Endothelial cell of umbilical vein (primary cell): ENCODE measurements around the gene RANBP3L.

ENCODE experiments used
- EZH2 ChIP-seq: IDR thresholded peaks from 2 replicates; pipeline ENCODE4 v1.6.1; 2012; ENCODE audit warnings: borderline replicate concordance, low read depth, mild to moderate bottlenecking, moderate library complexity, low read length, inconsistent platforms; ENCODE audit not compliant: severe bottlenecking
- MYC ChIP-seq: IDR thresholded peaks from one replicate; pipeline ENCODE4 v1.6.1; 2011; ENCODE audit warnings: mild to moderate bottlenecking, low read depth, low read length
- POLR2AphosphoS5 ChIP-seq: IDR thresholded peaks from 2 replicates; pipeline ENCODE4 v1.6.1; 2012; ENCODE audit warnings: low read depth, mild to moderate bottlenecking, control low read depth, low read length, moderate library complexity; ENCODE audit not compliant: insufficient read depth
- TF ChIP-seq, protein P1 (sequence below), 2 donors: IDR thresholded peaks; 1 replicate in 1 of 2; 2 replicates in 1 of 2; pipeline ENCODE4 v1.5.1; 2011; ENCODE audit warnings: low read length in 2 of 2, mild to moderate bottlenecking in 2 of 2, moderate library complexity in 2 of 2, control low read depth in 1 of 2, inconsistent platforms in 1 of 2, low read depth in 1 of 2; ENCODE audit not compliant: insufficient read depth in 1 of 2; ENCODE audit errors: extremely low read depth in 1 of 2

DNA sequence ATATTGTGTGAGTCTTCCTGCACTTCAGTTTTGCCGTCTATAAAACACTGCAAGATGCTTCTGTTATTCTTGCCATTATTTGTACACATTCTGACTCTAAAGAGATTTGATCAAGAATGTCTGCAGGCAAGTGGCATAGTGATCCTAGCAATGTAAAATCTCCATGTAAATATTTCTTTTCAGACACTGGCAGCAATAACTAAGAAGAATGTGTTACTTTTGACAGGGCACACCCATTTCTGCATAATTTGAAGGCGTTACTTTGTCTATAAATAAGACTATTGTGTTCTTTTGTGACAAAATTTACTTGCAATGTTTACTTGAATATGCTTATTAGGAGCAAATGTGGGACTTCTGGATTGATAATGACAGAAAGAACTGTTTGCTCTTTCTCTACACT lies 20.1 kb downstream of the RANBP3L start:
- TF ChIP-seq, protein P1, sequence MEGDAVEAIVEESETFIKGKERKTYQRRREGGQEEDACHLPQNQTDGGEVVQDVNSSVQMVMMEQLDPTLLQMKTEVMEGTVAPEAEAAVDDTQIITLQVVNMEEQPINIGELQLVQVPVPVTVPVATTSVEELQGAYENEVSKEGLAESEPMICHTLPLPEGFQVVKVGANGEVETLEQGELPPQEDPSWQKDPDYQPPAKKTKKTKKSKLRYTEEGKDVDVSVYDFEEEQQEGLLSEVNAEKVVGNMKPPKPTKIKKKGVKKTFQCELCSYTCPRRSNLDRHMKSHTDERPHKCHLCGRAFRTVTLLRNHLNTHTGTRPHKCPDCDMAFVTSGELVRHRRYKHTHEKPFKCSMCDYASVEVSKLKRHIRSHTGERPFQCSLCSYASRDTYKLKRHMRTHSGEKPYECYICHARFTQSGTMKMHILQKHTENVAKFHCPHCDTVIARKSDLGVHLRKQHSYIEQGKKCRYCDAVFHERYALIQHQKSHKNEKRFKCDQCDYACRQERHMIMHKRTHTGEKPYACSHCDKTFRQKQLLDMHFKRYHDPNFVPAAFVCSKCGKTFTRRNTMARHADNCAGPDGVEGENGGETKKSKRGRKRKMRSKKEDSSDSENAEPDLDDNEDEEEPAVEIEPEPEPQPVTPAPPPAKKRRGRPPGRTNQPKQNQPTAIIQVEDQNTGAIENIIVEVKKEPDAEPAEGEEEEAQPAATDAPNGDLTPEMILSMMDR (IDR thresholded peaks at IDR 0.05; ENCODE audit: extremely low read depth in 1 of 2, insufficient read depth in 1 of 2, low read depth in 1 of 2, low read length in 2 of 2) = no peak
- TF ChIP-seq MYC = no peak
- TF ChIP-seq EZH2 = no peak
- TF ChIP-seq POLR2AphosphoS5 = no peak
